ENCODE data around the gene GABRA1.
A peak's percentile ranks its signal among the peaks of the same experiment; 100 is the strongest.

Gene GABRA1

GRCh38 chr5:161925960-161926359, 78.0 kb downstream of the GABRA1 start:
- TF ChIP-seq EZH2 (IDR thresholded peaks at IDR 0.05; ENCODE audit: borderline replicate concordance, low read length): no peak
- TF ChIP-seq CTCF (IDR thresholded peaks at IDR 0.05; ENCODE audit: low read length): peak; percentile 24; the same call in 1 of the 2 replicates
- H3K4me3 ChIP-seq (ENCODE audit: low read depth, low read length, poor library complexity, severe bottlenecking): no peak overlapping the region
- H3K79me2 ChIP-seq (ENCODE audit: insufficient read depth, low read length): no peaks in the 10 kb centered on the region
- no peaks in the 10 kb centered on the region for H4K20me1 ChIP-seq (ENCODE audit: insufficient read depth, low read length)
- no peaks in the 10 kb centered on the region for H3K27me3 ChIP-seq (ENCODE audit: insufficient read depth, low read length)
- H3F3A ChIP-seq (ENCODE audit: insufficient read depth, low read length): no peaks in the 10 kb centered on the region
- no peaks in the 10 kb centered on the region for H3K36me3 ChIP-seq (ENCODE audit: insufficient read depth, low read length)
- no peaks in the 10 kb centered on the region for H3K9me2 ChIP-seq (ENCODE audit: low read depth, low read length)
- H3K9ac ChIP-seq (ENCODE audit: low read length): no peak overlapping the region
- H3K4me1 ChIP-seq (ENCODE audit: insufficient read depth, low read length, severe bottlenecking): no peaks in the 10 kb centered on the region
- H3K9me3 ChIP-seq (ENCODE audit: low read length): no peaks in the 10 kb centered on the region
- no peak overlapping the region for H3K27ac ChIP-seq (ENCODE audit: low read depth, low read length, poor library complexity, severe bottlenecking)
- no peak overlapping the region for H2AFZ ChIP-seq (ENCODE audit: low read length)
- no peak overlapping the region for H3K4me2 ChIP-seq (ENCODE audit: low read length)

DNA sequence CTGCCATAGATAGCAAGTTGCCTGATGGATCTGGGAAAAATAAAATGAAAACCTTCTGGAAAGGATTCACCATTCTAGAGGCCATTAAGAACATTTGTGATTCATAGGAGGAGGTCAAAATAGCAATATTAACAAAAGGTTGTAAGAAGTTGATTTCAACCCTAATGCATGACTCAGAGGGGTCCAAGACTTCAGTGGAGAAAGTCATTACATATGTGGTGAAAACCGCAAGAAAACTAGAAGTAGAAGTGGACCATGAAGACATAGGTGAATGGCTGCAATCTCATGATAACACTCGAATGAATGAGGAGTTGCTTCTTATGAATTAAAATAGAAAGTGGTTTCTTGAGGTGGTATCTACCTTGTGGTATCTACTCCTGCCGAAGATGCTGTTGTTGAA, 86.6 kb downstream of the GABRA1 start:
- no peaks in the 10 kb centered on the region for H3K79me2 ChIP-seq (ENCODE audit: insufficient read depth, low read length)
- H3K9me3 ChIP-seq (ENCODE audit: low read length): no peaks in the 10 kb centered on the region
- H3K27me3 ChIP-seq (ENCODE audit: insufficient read depth, low read length): no peaks in the 10 kb centered on the region
- H2AFZ ChIP-seq (ENCODE audit: low read length): no peak overlapping the region
- no peak overlapping the region for H3K4me2 ChIP-seq (ENCODE audit: low read length)
- TF ChIP-seq EZH2 (IDR thresholded peaks at IDR 0.05; ENCODE audit: borderline replicate concordance, low read length): no peak
- TF ChIP-seq CTCF (IDR thresholded peaks at IDR 0.05; ENCODE audit: low read length): no peak
- H3K27ac ChIP-seq (ENCODE audit: low read depth, low read length, poor library complexity, severe bottlenecking): no peak overlapping the region
- H3K9ac ChIP-seq (ENCODE audit: low read length): no peak overlapping the region
- H3K4me1 ChIP-seq (ENCODE audit: insufficient read depth, low read length, severe bottlenecking): no peaks in the 10 kb centered on the region
- no peaks in the 10 kb centered on the region for H3K9me2 ChIP-seq (ENCODE audit: low read depth, low read length)
- no peaks in the 10 kb centered on the region for H3K36me3 ChIP-seq (ENCODE audit: insufficient read depth, low read length)
- H3F3A ChIP-seq (ENCODE audit: insufficient read depth, low read length): no peaks in the 10 kb centered on the region
- H3K4me3 ChIP-seq (ENCODE audit: low read depth, low read length, poor library complexity, severe bottlenecking): no peak overlapping the region
- no peaks in the 10 kb centered on the region for H4K20me1 ChIP-seq (ENCODE audit: insufficient read depth, low read length)

DNA sequence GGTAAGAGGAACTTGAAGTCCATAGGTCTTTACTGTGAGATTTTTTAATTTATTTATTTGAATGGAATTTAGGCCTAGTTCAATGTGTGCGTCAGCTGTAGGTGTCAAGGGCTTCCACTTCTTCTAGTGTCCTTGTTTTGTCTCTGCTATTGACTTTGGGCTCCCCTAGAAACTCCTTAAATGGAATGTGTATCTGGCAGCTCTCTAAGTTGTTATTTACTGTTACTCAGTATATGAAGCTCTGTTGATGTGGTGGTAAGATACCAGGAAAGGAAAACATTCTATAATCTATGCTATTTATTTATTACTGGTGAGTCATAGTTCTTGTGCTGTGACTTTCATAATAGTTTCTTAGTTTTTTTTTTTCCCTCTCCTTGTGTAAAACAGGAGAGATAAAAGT, 97.1 kb downstream of the GABRA1 start:
- Histone ChIP-seq H3F3A (ENCODE audit: insufficient read depth, low read length) (no peaks in the 10 kb centered on the region), H4K20me1 (ENCODE audit: insufficient read depth, low read length) (no peaks in the 10 kb centered on the region), H2AFZ (ENCODE audit: low read length) (no peak overlapping the region), H3K36me3 (ENCODE audit: insufficient read depth, low read length) (no peaks in the 10 kb centered on the region), H3K9me2 (ENCODE audit: low read depth, low read length) (no peaks in the 10 kb centered on the region; the same call in 1 of the 2 replicates), H3K9ac (ENCODE audit: low read length) (no peak overlapping the region), H3K4me3 (ENCODE audit: low read depth, low read length, poor library complexity, severe bottlenecking) (no peak overlapping the region), H3K4me2 (ENCODE audit: low read length) (no peak overlapping the region), H3K79me2 (ENCODE audit: insufficient read depth, low read length) (no peaks in the 10 kb centered on the region), H3K4me1 (ENCODE audit: insufficient read depth, low read length, severe bottlenecking) (no peaks in the 10 kb centered on the region), H3K27ac (ENCODE audit: low read depth, low read length, poor library complexity, severe bottlenecking) (no peak overlapping the region), H3K27me3 (ENCODE audit: insufficient read depth, low read length) (no peaks in the 10 kb centered on the region), H3K9me3 (ENCODE audit: low read length) (no peaks in the 10 kb centered on the region)
- TF ChIP-seq CTCF (IDR thresholded peaks at IDR 0.05; ENCODE audit: low read length): no peak
- TF ChIP-seq EZH2 (IDR thresholded peaks at IDR 0.05; ENCODE audit: borderline replicate concordance, low read length): no peak

Measured in OCI-LY1 (cell line).